Mononuclear cell (primary cell): ENCODE data around the gene SMCO2. TPM values are rescaled to one million over a fixed set of nuclear protein-coding genes. Genes with fewer than 3 reads are reported as not detected.

ENCODE experiments used
- H3K27me3 ChIP-seq: 2 replicates; pipeline ENCODE4 v1.6.0; 2011; ENCODE audit warnings: low read length, control low read depth; ENCODE audit not compliant: insufficient read depth
- H3K4me1 ChIP-seq: 2 replicates; pipeline ENCODE4 v1.5.1; 2011; ENCODE audit warnings: mild to moderate bottlenecking, low read length, control low read depth; ENCODE audit not compliant: insufficient read depth
- H3K4me3 ChIP-seq: 2 replicates; pipeline ENCODE4 v1.5.1; 2011; ENCODE audit warnings: mild to moderate bottlenecking, low read length, moderate library complexity
- H3K9me3 ChIP-seq: 2 replicates; pipeline ENCODE4 v1.5.1; 2011; ENCODE audit warnings: low read depth, mild to moderate bottlenecking, control low read depth, low read length
- total RNA-seq: library from RNA; depleted of rRNA; stranded (reverse); fragments of >200 nt; gene quantifications from one replicate; pipeline ENCODE4 v1.2.3, GENCODE V29; 2012

SMCO2 gene
- total RNA-seq, 1 donor, result not detected

DNA sequence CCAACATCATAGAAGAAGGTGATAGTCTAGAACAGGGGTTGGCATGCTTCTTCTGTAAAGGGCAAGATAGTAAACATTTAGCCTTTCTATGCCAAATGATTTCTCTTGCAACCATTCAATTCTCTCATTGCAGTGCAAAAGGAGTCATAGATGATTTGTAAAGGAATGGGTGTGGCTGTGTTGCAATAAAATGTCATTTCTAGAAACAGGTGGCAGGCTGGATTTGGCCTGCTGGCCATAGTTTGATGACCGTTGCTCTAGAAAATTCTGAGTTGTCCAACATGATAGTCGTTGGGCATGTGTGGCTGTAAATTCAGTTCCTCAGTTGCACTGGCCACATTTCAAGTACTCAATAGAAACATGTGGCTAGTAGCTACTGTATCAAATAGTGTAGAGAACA, 21.7 kb downstream of the SMCO2 start:
- Histone ChIP-seq H3K4me1 (no peaks in the 10 kb centered on the region), H3K4me3 (no peak overlapping the region), H3K9me3 (no peaks in the 10 kb centered on the region), H3K27me3 (no peaks in the 10 kb centered on the region)

DNA sequence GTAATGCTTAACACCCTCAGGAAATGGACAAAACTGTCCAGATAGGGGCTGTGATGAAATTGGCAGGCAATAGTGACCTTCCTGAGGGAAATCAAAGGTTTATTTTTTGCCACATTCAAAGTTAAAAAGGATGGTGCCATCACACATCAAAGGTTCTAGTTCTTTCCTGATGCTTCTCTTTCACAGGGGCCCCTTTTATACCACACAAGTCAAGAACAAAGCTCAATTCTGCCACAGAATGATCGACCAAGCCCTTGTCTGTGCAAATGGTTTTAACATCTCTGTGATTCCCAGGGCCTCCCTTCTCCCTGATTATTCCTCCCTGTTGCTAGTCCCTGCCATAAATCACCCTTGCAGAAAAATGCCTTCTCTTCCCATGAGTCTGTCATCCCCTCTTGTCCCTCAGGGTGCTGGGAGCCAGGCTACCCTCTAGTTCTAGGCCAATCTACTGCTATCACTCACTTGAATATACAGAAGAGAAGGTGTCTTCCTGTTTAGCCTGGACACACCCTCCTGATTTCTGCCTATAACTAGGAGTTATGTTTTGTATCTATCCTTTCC, 22.7 kb downstream of the SMCO2 start:
- H3K9me3 ChIP-seq, result no peaks in the 10 kb centered on the region
- no peaks in the 10 kb centered on the region for H3K27me3 ChIP-seq
- H3K4me3 ChIP-seq, result no peak overlapping the region
- H3K4me1 ChIP-seq, result no peaks in the 10 kb centered on the region

DNA sequence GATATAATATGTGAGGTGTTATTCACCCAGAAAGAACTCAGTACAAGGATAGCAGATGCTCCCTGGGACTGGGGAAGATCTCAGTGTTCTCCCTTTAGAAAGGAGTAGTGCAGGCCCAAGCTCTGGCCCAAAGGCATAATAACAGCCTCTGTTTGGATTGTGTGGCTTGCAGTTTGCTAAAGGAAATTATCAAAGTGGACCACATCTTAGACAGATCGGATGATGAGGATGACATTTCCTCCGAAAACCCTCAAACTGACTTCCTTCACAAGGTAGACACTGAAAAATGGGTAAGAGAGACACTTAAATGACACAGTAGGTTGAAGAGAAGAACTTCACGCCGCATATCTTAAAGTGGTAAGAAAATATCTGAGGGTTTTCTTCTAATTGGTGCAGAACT, 26.1 kb downstream of the SMCO2 start:
- Histone ChIP-seq H3K4me3 (no peak overlapping the region), H3K9me3 (peaks cover 19% of the 10 kb centered on the region), H3K27me3 (no peaks in the 10 kb centered on the region), H3K4me1 (no peaks in the 10 kb centered on the region)

DNA sequence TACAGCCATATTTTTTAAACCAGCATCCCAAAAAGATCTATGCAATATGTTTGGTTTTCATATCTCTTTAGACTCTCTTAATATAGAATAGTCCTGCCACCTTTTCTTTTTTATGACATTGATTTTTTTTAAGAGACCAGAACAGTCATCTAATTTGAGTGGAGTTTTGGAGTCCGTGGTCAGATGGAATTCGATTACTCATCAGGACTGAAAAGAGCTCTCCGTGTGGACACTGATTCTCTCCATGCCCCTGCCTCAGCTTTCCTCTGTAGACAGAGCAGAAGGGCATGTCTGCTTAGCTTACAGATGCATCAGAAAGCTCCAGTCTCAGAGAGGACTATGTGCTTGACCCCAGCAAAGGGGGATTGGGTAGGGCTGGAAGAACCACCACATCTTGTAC, 27.8 kb downstream of the SMCO2 start:
- no peak overlapping the region for H3K4me3 ChIP-seq
- H3K4me1 ChIP-seq, result no peaks in the 10 kb centered on the region
- H3K27me3 ChIP-seq, result no peaks in the 10 kb centered on the region
- H3K9me3 ChIP-seq, result peaks cover 27% of the 10 kb centered on the region

DNA sequence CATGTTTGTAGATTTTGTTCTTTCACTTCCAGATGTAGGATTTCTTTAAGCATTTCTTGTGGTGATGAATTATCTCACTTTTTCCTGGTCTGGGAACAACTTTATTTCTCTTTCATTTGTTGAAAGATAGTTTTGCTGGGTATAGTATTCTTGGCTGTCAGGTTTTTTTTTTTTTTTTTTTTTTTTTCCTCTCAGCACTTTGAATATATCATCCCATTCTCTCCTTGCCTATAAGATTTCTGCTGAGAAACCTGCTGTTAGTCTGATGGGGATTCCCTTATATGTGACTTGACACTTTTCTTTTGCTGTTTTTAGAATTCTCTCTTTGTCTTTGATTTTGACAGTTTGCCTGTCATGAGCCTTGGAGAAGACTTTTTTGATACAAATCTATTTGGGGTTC, 30.5 kb downstream of the SMCO2 start:
- no peaks in the 10 kb centered on the region for H3K4me1 ChIP-seq
- no peaks in the 10 kb centered on the region for H3K27me3 ChIP-seq
- no peak overlapping the region for H3K4me3 ChIP-seq
- peaks cover 27% of the 10 kb centered on the region for H3K9me3 ChIP-seq

DNA sequence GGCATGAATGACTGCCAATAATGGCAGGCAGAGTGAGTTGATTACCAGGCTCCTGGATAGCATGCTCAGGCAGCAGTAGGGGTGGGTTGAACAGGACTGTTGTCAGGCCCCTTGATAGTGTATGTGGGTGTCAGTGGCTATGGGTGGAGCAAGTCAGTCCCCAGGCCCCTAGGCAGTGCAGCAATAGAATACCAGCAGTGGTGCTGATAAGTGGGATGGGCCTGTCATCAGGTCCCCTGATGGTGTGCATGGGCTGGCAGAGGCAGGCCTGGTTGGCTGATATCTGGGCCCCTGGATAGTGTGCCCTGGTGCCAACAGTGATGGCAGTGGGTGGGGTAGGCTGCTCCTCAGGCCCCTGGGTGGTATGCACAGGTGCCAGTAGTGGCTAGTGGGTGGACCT, 32.4 kb downstream of the SMCO2 start:
- Histone ChIP-seq H3K27me3 (no peaks in the 10 kb centered on the region), H3K4me3 (no peak overlapping the region), H3K4me1 (no peaks in the 10 kb centered on the region), H3K9me3 (peaks cover 27% of the 10 kb centered on the region)

DNA sequence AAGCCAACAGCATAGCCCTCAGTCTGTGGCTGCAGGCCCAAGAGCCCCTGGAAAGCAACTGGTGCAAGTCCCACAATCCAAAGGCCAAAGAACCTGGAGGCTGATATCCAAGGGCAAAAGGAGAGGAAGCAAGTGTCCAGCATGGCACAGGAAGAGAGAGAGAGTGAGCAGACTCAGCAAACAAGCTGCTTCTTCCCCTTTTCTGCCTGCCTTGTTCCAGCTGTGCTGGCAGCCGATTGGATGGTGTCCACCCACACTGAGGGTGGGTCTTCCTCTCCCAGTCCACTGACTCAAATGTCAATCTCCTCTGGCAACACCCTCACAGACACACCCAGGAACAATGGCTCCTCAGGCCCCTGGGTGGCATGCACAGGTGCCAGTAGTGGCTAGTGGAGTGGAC, 33.5 kb downstream of the SMCO2 start:
- Histone ChIP-seq H3K4me3 (no peak overlapping the region), H3K9me3 (peaks cover 27% of the 10 kb centered on the region), H3K27me3 (no peaks in the 10 kb centered on the region), H3K4me1 (no peaks in the 10 kb centered on the region)

DNA sequence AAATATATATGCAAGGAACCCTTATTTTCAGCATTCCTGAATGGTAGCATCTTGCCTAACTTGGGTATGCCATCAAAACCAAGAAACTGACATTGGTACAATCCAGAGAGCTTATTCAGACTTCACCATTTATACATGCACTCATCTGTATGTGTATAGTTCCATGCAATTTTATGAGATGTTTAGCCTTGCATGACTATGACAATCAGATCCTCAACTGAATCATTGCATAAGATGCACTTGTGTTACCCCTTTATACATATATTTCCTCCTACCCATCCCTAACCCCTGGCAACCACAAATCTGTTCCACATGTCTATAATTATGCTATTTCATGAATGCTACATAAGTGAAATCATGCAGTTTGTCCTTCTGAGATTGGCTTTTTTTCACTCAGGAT, 40.4 kb downstream of the SMCO2 start:
- Histone ChIP-seq H3K9me3 (no peaks in the 10 kb centered on the region), H3K4me1 (no peaks in the 10 kb centered on the region), H3K27me3 (no peaks in the 10 kb centered on the region), H3K4me3 (no peak overlapping the region)

DNA sequence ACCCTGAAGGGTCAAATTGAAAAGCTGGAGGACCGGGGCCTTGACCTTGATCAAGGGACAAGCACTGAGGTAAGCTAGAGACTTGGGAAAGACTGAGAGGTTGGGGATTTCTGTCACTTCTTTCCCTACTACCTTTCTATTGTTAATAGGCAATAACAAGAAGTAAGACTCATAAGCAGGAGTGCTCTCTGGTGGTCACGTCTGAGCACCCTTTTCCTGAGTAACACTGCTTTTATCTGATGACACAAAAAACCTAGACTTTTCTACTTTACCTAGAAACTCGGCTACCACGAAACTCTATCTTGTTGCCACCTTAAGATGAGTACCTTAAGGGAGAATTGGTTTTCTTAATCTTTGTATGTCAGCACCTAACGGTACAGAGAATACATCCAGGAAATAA, 41.9 kb downstream of the SMCO2 start:
- Histone ChIP-seq H3K9me3 (no peaks in the 10 kb centered on the region), H3K4me1 (no peaks in the 10 kb centered on the region), H3K4me3 (no peak overlapping the region), H3K27me3 (no peaks in the 10 kb centered on the region)

DNA sequence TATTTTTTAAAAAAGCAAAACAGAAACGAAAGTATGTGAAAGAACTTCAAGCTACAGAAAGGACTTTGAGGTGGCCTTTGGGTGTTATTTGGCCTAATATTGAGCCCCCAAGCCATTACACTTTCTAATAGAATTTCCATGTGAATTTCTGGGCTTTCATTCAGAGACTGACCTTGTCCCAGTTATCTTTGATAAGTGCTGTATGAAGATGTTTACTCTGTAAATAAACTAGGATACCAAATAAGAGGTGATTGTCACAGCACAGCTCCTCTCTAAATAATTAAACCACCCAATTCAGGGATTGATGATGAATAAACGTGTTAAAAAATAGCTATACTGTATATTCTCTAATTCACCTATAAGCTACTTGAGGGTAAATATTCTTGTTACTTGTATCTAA, 44.7 kb downstream of the SMCO2 start:
- Histone ChIP-seq H3K4me3 (no peak overlapping the region), H3K9me3 (no peaks in the 10 kb centered on the region), H3K27me3 (no peaks in the 10 kb centered on the region), H3K4me1 (no peaks in the 10 kb centered on the region)

DNA sequence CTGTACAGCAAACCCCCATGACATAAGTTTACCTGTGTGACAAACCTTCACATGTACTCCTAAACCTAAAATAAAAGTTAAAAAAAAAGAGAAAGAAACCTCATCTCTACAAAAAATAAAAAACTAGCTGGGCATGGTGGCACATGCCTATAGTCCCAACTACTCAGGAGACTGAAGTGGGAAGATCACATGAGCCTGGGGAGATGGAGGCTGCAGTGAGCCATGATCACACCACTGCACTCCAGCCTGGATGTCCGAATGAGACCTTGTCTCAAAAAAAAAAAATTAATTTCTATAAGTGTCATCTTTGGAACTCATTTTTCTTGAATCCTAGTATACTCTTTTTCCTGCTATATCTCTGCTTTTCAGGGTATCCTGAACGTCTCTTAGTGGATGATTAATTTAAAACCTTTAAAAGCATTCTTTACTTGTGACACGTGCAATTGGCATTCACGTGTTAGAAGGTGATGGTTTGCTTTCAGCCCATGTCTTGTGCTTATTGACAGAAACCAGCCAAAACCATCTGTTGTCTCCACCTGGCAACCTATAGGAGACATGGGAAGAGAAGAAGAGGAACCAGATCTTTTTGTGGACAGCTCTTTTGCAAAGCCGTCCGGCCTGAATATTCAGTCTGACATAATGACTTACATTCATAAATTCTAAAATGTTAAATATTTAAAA, 46.9 kb downstream of the SMCO2 start:
- no peaks in the 10 kb centered on the region for H3K4me1 ChIP-seq
- no peak overlapping the region for H3K4me3 ChIP-seq
- no peaks in the 10 kb centered on the region for H3K9me3 ChIP-seq
- no peaks in the 10 kb centered on the region for H3K27me3 ChIP-seq

DNA sequence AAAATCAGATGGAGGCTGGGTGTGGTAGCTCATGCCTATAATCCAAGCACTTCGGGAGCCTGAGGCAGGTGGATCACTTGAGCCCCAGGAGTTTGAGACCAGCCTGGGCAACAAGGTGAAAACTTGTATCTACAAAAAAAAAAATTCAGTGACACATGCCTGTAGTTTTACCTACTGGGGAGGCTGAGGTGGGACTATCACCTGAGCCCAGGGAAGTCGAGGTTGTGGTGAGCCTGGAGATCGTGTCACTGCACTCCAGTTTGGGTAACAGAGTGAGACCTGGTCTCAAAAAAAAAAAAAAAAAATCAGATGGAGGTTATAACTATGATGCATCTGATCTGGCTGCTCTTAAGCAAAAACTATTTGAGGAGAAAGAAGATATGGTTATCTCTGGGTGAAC, 50.9 kb downstream of the SMCO2 start:
- no peaks in the 10 kb centered on the region for H3K9me3 ChIP-seq
- no peaks in the 10 kb centered on the region for H3K4me1 ChIP-seq
- no peak overlapping the region for H3K4me3 ChIP-seq
- no peaks in the 10 kb centered on the region for H3K27me3 ChIP-seq

DNA sequence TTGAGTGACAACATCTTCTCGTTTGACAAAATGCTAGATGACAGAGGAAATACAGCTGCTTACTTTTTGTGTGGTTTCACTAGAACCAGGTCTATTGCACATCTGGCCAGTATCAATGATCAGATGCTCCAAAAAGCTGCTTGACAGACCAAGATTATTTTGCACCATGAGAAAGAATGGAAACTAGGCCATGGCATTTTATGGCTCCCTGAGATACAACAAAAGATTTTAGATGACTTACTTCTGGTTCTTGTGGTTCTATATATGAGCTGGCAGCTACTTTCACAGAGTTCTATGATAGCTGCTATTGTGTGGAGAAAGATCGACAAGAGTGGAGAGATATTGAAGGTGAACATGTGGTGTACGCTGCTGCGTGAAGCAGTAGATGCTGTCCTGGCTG, 51.6 kb downstream of the SMCO2 start:
- Histone ChIP-seq H3K4me3 (no peak overlapping the region), H3K4me1 (no peaks in the 10 kb centered on the region), H3K27me3 (no peaks in the 10 kb centered on the region), H3K9me3 (no peaks in the 10 kb centered on the region)

DNA sequence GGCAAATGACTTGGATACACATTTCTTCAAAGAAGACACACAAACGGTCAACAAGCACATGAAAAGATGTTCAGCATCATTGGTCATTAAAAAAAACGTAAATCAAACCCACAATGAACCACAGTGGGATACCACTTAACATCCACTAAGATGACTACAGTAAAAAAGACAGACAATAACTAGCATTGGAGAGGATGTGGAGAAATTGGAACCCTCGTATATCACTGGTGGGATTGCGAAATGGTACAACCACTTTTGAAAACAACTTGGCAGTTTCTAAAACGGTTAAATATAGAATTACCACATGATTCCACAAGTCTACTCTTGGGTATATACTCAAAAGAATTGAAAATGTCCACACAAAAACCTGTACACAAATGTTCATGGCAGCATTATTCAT, 52.2 kb downstream of the SMCO2 start:
- Histone ChIP-seq H3K9me3 (no peaks in the 10 kb centered on the region), H3K4me1 (no peaks in the 10 kb centered on the region), H3K4me3 (no peak overlapping the region), H3K27me3 (no peaks in the 10 kb centered on the region)

DNA sequence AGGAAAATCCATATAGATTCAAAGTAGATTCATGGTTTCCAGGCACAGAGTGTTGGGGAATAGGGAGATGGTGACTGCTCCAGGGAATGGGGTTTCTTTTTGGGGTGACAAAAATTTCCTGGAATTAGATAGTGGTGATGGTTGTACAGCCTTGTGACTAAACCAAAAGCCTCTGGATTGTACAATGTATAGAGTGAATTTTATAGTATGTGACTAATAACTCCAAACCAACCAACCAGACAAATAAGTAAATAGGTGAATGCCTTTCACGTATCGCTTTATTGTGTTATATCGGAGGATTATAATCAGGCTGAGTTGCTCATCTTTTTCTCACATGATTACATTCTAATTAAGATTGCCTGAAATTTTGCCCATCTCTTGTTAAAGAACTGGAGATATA, 52.8 kb downstream of the SMCO2 start:
- no peaks in the 10 kb centered on the region for H3K9me3 ChIP-seq
- H3K4me1 ChIP-seq, result no peaks in the 10 kb centered on the region
- no peaks in the 10 kb centered on the region for H3K27me3 ChIP-seq
- H3K4me3 ChIP-seq, result no peak overlapping the region

DNA sequence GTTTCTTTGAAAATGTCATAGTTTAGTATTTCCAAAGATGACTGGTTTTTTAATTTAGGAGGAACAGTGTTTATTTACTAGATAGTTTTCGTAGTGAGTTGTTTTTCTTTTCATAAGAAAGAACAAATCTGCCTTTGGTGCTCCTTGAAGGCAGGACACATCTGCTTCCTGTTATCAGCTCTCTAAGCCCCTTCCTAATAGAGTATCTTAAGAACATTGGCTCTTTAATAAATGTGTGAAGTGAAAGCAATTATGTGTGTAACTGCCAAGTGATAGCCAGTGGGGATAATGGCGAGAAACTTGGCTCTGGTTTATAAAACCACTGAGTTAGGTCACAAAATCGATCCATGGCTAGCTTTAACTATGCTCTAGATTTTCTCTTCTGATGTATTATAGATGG, 54.0 kb downstream of the SMCO2 start:
- no peak overlapping the region for H3K4me3 ChIP-seq

More for the DNA sequence above, 54.0 kb downstream of the SMCO2 start:
- H3K27me3 ChIP-seq, result no peaks in the 10 kb centered on the region
- no peaks in the 10 kb centered on the region for H3K4me1 ChIP-seq
- no peaks in the 10 kb centered on the region for H3K9me3 ChIP-seq
